Inflammatory macrophage (primary cell): ENCODE results near the gene TMEM132D.

Experiments
- DNase-seq, 2 donors: peaks; one replicate each; pipeline ENCODE4 v3.0.0-alpha.2; 2020 to 2022

TMEM132D gene

DNA sequence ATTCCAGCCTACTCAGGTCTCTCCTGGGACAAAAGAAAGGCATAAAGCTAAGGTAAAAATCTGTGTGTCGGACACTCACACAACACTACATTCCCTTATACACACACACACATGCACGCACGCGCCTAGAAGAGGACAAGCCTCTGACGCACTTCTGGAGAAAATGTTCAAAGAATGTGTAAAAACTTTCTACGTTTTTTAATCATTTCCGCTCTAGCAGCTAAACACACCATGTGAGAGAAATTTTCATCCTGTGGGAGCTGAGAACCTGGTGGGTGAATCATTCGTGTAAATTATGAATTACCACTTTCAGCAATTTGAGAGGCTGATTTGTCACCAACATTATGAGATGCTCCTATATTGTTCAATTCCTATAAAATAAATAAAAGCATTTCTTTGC lies 494.5 kb downstream of the TMEM132D start:
- no peak for DNase-seq

DNA sequence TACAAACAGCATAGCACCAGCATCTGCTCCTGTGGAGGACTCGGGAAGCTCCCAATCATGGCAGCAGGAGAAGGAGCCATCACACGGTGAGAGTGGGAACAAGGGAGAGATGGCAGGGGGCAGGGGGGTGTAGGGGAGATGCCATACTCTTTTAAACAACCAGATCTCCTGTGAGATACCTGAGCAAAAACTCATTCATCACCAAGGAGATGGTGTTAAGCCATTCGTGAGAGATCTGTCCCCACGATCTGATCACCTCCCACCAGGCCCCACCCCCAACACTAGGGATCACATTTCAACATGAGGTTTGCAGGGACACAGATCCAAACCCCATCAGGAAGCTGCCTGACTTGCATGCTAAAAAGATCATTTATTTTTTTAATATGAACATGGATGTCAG lies 499.3 kb downstream of the TMEM132D start:
- no peak for DNase-seq

GRCh38 chr12:129401572-129401971 lies 502.3 kb downstream of the TMEM132D start:
- DNase-seq: no peak

GRCh38 chr12:129394177-129394825 lies 509.5 kb downstream of the TMEM132D start:
- DNase-seq: no peak

GRCh38 chr12:129393357-129393937 lies 510.4 kb downstream of the TMEM132D start:
- no peak for DNase-seq

DNA sequence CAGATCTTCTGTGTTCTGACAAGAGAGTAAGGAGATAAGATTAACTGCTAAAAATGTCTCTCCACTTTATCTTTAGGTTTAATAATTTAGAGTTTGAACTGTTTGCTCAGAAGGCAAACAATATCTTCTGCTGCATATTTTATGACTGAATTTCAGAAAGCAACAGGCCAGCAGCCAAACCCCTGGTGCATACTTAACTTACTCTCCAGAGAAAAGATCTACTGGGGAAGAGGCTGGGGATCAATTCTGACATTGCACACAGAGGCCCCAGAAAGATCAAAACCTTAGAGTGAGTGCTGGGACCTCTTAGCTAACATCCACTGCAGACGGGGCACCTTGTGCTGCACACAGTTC lies 518.2 kb downstream of the TMEM132D start:
- DNase-seq: no peak

DNA sequence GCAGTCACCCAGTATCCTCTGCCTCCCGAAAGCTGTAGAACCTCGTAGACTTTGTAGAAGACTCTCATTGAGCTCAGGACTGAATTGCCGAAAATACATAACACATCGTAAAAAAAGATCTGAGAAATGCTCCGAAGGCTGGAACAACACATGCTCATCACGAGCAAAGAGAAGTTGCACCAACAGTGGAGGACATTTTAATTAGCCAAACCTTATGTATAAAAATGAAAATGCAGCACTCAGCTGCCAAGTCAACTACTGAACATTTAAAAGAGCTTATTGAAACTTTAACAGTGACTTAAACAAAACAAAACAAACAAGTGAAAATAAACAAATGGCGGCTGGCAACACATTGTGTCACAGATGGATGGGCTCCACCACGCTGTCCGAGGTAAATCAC lies 519.9 kb downstream of the TMEM132D start:
- no peak for DNase-seq

GRCh38 chr12:129381715-129382114 lies 522.1 kb downstream of the TMEM132D start:
- no peak for DNase-seq

GRCh38 chr12:129379076-129379804 lies 524.6 kb downstream of the TMEM132D start:
- DNase-seq: no peak

GRCh38 chr12:129378496-129378895 lies 525.3 kb downstream of the TMEM132D start:
- DNase-seq: no peak

- DNase-seq: no peak
These were observed 530.1 kb downstream of the TMEM132D start for GRCh38 chr12:129373746-129374145.

DNA sequence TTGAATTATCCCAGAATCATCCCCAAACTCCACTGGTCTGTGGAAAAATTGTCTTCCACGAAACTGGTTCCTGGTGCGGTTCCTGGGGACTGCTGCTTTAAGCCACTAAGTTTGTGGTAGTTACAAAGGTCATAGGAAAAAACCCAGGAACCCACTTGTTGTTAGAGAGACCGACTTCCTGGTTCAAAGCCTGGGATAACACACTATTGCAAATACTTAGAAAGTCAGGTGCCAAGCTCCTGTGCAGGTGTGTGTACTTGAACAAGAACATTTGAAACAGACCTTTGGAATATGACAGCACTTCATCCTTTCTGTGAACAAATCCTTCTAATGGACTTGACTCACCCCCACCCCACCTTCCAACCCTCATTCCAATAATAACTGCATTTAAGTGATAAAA lies 530.9 kb downstream of the TMEM132D start:
- no peak for DNase-seq

DNA sequence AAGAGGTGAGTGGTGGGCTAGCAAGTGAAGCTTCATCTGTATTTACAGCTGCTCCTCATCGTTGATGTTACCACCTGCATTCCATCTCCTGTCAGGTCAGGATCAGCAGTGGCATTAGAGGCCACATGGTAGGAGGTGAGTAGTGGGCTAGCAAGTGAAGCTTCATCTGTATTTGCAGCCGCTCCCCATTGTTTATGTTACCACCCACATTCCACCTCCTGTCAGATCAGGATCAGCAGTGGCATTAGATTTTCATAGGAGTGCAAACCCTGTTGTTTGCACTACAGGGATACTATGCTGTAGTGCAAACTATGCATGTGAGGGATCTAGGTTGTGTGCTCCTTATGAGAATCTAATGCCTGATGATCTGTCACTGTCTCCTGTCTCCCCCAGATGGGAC lies 531.5 kb downstream of the TMEM132D start:
- DNase-seq: no peak

GRCh38 chr12:129371268-129371667 lies 532.6 kb downstream of the TMEM132D start:
- DNase-seq: no peak

- DNase-seq: no peak
These were observed 537.2 kb downstream of the TMEM132D start for GRCh38 chr12:129366656-129367055.

- DNase-seq: no peak
These were observed 540.8 kb downstream of the TMEM132D start for GRCh38 chr12:129363041-129363440.

- no peak for DNase-seq
These were observed 546.6 kb downstream of the TMEM132D start for GRCh38 chr12:129357233-129357632.

GRCh38 chr12:129351481-129351880 lies 552.3 kb downstream of the TMEM132D start:
- DNase-seq: no peak

DNA sequence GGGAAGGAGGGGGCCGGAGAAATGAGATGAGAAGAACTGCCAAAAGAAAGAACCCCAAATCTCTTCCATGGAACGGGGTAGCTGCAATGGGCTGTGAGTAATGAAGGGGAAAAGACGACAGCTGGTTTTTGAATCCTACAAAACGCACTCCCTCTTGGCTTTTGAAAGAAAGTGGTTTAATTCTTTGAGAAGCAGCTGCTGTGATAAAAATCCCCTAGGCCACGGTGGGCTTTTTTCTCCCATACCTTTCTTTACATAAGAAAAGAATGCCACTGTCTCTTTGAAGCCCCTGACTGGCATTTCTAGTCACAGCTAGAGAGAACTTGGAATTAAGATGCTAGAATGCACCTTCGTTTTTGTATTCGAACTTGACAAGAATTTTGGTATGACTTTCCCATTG lies 564.5 kb downstream of the TMEM132D start:
- no peak for DNase-seq

- DNase-seq: no peak
These were observed 566.4 kb downstream of the TMEM132D start for GRCh38 chr12:129337413-129337812.

GRCh38 chr12:129335773-129336172 lies 568.1 kb downstream of the TMEM132D start:
- no peak for DNase-seq

DNA sequence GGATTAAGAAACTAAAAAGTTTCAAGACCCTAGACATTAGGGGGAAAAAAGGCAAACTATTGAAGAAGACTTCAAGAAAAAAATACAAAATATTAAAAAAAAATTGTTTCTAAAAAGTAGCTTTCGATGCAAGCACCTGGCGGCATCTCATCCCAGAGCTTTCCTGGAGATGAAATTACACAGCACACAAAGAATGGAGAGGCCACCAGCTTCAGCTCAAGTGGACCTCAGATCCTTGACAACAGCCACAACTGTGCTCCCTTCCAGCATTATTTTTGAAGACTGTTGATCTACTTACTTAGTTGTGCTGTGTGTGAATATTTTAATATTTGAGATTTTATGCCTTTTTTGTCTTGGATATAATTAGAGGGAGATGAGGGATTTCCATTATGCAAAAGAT lies 571.5 kb downstream of the TMEM132D start:
- no peak for DNase-seq

- no peak for DNase-seq
These were observed 572.3 kb downstream of the TMEM132D start for GRCh38 chr12:129331356-129332085.

GRCh38 chr12:129328235-129328634 lies 575.6 kb downstream of the TMEM132D start:
- DNase-seq: no peak
